Ascending aorta (tissue), 2 donors: ENCODE measurements around the gene FOXP3. TPM values are rescaled to one million over a fixed set of nuclear protein-coding genes. Genes with fewer than 3 reads are reported as not detected.

ENCODE experiments used
- DNase-seq, 2 donors: peaks; one replicate each; pipeline ENCODE4 v3.0.0-alpha.2; 2019; ENCODE audit warnings: low spot score in 2 of 2
- H3K27ac ChIP-seq, 2 donors: fragments of 200-600 bp; sonication (generic); one replicate each; pipeline ENCODE4 v1.5.1; 2016 to 2017; ENCODE audit warnings: mild to moderate bottlenecking in 1 of 2
- H3K27me3 ChIP-seq: fragments of 200-600 bp; sonication (generic); one replicate; pipeline ENCODE4 v1.5.1; 2017
- H3K36me3 ChIP-seq, 2 donors: fragments of 200-600 bp; sonication (generic); one replicate each; pipeline ENCODE4 v1.5.1; 2016
- H3K4me1 ChIP-seq, 2 donors: fragments of 200-600 bp; sonication (generic); one replicate each; pipeline ENCODE4 v1.5.1; 2016 to 2017; ENCODE audit warnings: mild to moderate bottlenecking in 1 of 2
- H3K4me3 ChIP-seq, 2 donors: fragments of 200-600 bp; sonication (generic); one replicate each; pipeline ENCODE4 v1.5.1; 2016 to 2017; ENCODE audit warnings: mild to moderate bottlenecking in 1 of 2
- H3K9me3 ChIP-seq, 2 donors: fragments of 200-600 bp; sonication (generic); one replicate each; pipeline ENCODE4 v1.5.1; 2016
- CTCF ChIP-seq, 3 experiments: fragments of 200-600 bp in 2 of 3; fragments of 450-650 bp in 1 of 3; sonication (generic) in 2 of 3; IDR thresholded peaks; one replicate each; pipeline ENCODE4 v1.5.1; 2016 to 2019; ENCODE audit warnings: antibody characterized with exemption in 3 of 3, mild to moderate bottlenecking in 1 of 3, moderate library complexity in 1 of 3
- intact Hi-C: fragments of 100-400 bp; cut with DNase I; formaldehyde crosslinking; loops from one replicate; pipeline ENCODE4 v1.15.1; 2023
- total RNA-seq: library from RNA; depleted of rRNA; stranded (reverse); fragments of >200 nt; gene quantifications from one replicate; pipeline ENCODE4 v1.1.0, GENCODE V29; 2016

Gene FOXP3
- total RNA-seq, 1 donor from 2014 or later: not detected

DNA sequence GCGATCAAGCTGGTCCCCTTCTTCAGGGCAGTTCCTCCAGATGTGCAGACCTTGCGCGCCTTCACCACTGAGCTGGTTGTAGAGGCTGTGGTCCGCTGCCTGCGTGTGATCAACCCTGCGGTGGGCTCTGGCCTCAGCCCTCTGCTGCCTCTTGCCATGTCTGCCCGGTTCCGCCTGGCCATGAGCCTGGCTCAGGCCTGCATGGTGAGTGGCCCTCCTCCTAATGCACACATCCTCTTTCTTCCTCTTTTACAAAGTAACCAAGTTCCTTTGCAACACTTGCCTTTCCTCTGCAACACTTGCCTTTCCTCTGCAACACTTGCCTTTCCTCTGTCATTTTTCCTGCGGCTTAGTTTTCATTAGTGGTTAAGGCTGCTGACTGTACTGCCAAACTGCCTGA is 27.4 kb downstream of the FOXP3 start:
- H3K27me3 ChIP-seq: no peaks in the 10 kb centered on the region
- intact Hi-C loops: no loop called here
- no peak for TF ChIP-seq CTCF (IDR thresholded peaks at IDR 0.05)

GRCh38 chrX:49233887-49234555 is 30.5 kb downstream of the FOXP3 start:
- Histone ChIP-seq H3K27me3 (no peaks in the 10 kb centered on the region), H3K9me3 (no peaks in the 10 kb centered on the region), H3K4me1 (no peaks in the 10 kb centered on the region), H3K4me3 (no peak overlapping the region), H3K27ac (no peak overlapping the region), H3K36me3 (no peaks in the 10 kb centered on the region)
- intact Hi-C loops: loop anchor here (2.0 kb wide), 1 partner anchor 33 kb away; the partner anchor contains the start of gene SYP
- TF ChIP-seq CTCF (IDR thresholded peaks at IDR 0.05): no peak
- DNase-seq: no peak

More for the DNA sequence above, 27.4 kb downstream of the FOXP3 start:
- Histone ChIP-seq H3K4me1 (no peaks in the 10 kb centered on the region), H3K9me3 (no peaks in the 10 kb centered on the region), H3K36me3 (no peaks in the 10 kb centered on the region), H3K27ac (no peak overlapping the region), H3K4me3 (no peak overlapping the region)
- DNase-seq: no peak

DNA sequence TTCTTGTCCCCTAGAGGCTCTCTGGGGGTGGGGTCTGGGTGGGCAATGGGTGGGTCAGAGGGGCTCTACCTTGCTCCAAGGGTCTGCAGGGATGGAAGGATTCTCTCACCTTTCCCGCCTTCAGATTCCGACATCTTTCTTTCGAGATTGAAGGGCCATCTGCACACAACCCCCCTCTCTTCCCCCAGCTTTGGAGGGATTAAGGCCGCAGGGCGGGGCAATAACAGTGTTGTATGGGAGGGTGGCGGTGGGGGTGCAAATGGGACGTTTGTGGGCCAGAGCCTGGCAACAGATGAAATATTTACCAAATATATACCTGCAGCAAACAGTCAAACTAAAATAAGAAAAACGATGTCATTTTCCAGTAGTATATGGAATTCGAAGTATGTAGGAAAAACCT is 31.3 kb downstream of the FOXP3 start, which contains the start of gene CACNA1F:
Gene CACNA1F (minus strand): TSS at position 165 of the 400 bp plus-strand sequence. CDS start 31 bp downstream, at position 134.
- no peaks in the 10 kb centered on the region for H3K9me3 ChIP-seq
- no peak within 1 kb of the TSS for H3K27ac ChIP-seq
- no peaks in the 10 kb centered on the region for H3K27me3 ChIP-seq
- H3K4me3 ChIP-seq: no peak within 1 kb of the TSS
- DNase-seq: no peak
- H3K4me1 ChIP-seq: no peaks in the 10 kb centered on the region
- H3K36me3 ChIP-seq: no peaks in the 10 kb centered on the region
- TF ChIP-seq CTCF (IDR thresholded peaks at IDR 0.05): no peak
- intact Hi-C loops: no loop called here

DNA sequence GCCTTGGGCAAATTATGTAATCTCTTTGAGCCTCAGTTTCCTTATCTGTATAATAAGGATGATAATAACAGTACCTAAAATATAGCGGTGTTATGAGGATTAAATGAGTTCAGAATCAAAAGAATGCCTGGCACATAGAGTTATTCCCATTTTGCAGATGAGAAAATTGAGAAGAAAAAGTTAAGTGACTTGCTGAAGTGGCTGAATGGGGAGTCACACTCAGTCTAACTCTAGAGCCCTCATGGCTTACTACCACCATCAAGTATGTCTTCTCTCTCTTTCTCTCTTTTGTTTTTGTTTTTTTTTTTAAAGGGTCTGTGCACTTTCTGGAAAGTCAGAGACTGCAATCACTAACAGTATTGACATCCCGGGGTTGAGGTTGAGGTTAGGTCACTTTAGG is 32.0 kb downstream of the FOXP3 start:
- H3K4me3 ChIP-seq: no peak overlapping the region

GRCh38 chrX:49231333-49232000 is 33.0 kb downstream of the FOXP3 start:
- H3K27ac ChIP-seq: no peak overlapping the region
- no peaks in the 10 kb centered on the region for H3K9me3 ChIP-seq
- no peak overlapping the region for H3K4me3 ChIP-seq
- H3K27me3 ChIP-seq: no peaks in the 10 kb centered on the region
- DNase-seq: no peak
- intact Hi-C loops: no loop called here
- H3K36me3 ChIP-seq: no peaks in the 10 kb centered on the region
- H3K4me1 ChIP-seq: no peaks in the 10 kb centered on the region
- TF ChIP-seq CTCF (IDR thresholded peaks at IDR 0.05): no peak

More for the DNA sequence above, 32.0 kb downstream of the FOXP3 start:
- Histone ChIP-seq H3K36me3 (no peaks in the 10 kb centered on the region), H3K9me3 (no peaks in the 10 kb centered on the region), H3K4me1 (no peaks in the 10 kb centered on the region), H3K27me3 (no peaks in the 10 kb centered on the region), H3K27ac (no peak overlapping the region)
- intact Hi-C loops: no loop called here
- TF ChIP-seq CTCF (IDR thresholded peaks at IDR 0.05): no peak
- no peak for DNase-seq
